ENCODE results near the gene VILL.
A peak's percentile ranks its signal among the peaks of the same experiment; 100 is the strongest.

VILL gene

GRCh38 chr3:38005076-38006020 lies 14.8 kb downstream of the VILL start:
- Histone ChIP-seq H3K36me3 (ENCODE audit: control insufficient read depth, insufficient read depth, low read length) (peaks cover 65% of the 10 kb centered on the region), H3K4me3 (ENCODE audit: insufficient read depth, low read depth, low read length, poor library complexity, severe bottlenecking) (no peak overlapping the region), H3K27ac (ENCODE audit: insufficient read depth, low read length, poor library complexity, severe bottlenecking) (peak overlapping the region; percentile 9), H3K27me3 (replicated peaks; ENCODE audit: control insufficient read depth, insufficient read depth, low read length, poor library complexity, severe bottlenecking) (no peaks in the 10 kb centered on the region), H3K9me3 (ENCODE audit: control insufficient read depth, low read length) (no peaks in the 10 kb centered on the region), H3K4me1 (ENCODE audit: control insufficient read depth, insufficient read depth, low read length, poor library complexity, severe bottlenecking) (peaks cover 2% of the 10 kb centered on the region)
- DNase-seq, result no peak

- Histone ChIP-seq H3K4me1 (ENCODE audit: control insufficient read depth, insufficient read depth, low read length, poor library complexity, severe bottlenecking) (peaks cover 2% of the 10 kb centered on the region), H3K9me3 (ENCODE audit: control insufficient read depth, low read length) (no peaks in the 10 kb centered on the region), H3K27me3 (replicated peaks; ENCODE audit: control insufficient read depth, insufficient read depth, low read length, poor library complexity, severe bottlenecking) (no peaks in the 10 kb centered on the region), H3K36me3 (ENCODE audit: control insufficient read depth, insufficient read depth, low read length) (peaks cover 64% of the 10 kb centered on the region), H3K4me3 (ENCODE audit: insufficient read depth, low read depth, low read length, poor library complexity, severe bottlenecking) (no peak overlapping the region), H3K27ac (ENCODE audit: insufficient read depth, low read length, poor library complexity, severe bottlenecking) (peak overlapping the region; percentile 9)
- no peak for DNase-seq
These were observed 15.4 kb downstream of the VILL start for GRCh38 chr3:38006031-38006430.

- H3K36me3 ChIP-seq (ENCODE audit: control insufficient read depth, insufficient read depth, low read length), result peaks cover 59% of the 10 kb centered on the region
These were observed 15.9 kb downstream of the VILL start for GRCh38 chr3:38006445-38006995.

GRCh38 chr3:38007754-38008090 lies 17.1 kb downstream of the VILL start:
- Histone ChIP-seq H3K27ac (ENCODE audit: insufficient read depth, low read length, poor library complexity, severe bottlenecking) (no peak overlapping the region), H3K36me3 (ENCODE audit: control insufficient read depth, insufficient read depth, low read length) (peaks cover 51% of the 10 kb centered on the region), H3K4me1 (ENCODE audit: control insufficient read depth, insufficient read depth, low read length, poor library complexity, severe bottlenecking) (peaks cover 2% of the 10 kb centered on the region)

More at GRCh38 chr3:38006445-38006995, 15.9 kb downstream of the VILL start:
- Histone ChIP-seq H3K9me3 (ENCODE audit: control insufficient read depth, low read length) (no peaks in the 10 kb centered on the region), H3K4me1 (ENCODE audit: control insufficient read depth, insufficient read depth, low read length, poor library complexity, severe bottlenecking) (peaks cover 2% of the 10 kb centered on the region), H3K4me3 (ENCODE audit: insufficient read depth, low read depth, low read length, poor library complexity, severe bottlenecking) (no peak overlapping the region), H3K27me3 (replicated peaks; ENCODE audit: control insufficient read depth, insufficient read depth, low read length, poor library complexity, severe bottlenecking) (no peaks in the 10 kb centered on the region), H3K27ac (ENCODE audit: insufficient read depth, low read length, poor library complexity, severe bottlenecking) (no peak overlapping the region)
- no peak for DNase-seq

GRCh38 chr3:38008191-38008701 lies 17.7 kb downstream of the VILL start:
- no peak for DNase-seq
- Histone ChIP-seq H3K4me1 (ENCODE audit: control insufficient read depth, insufficient read depth, low read length, poor library complexity, severe bottlenecking) (peaks cover under 1% of the 10 kb centered on the region), H3K27ac (ENCODE audit: insufficient read depth, low read length, poor library complexity, severe bottlenecking) (no peak overlapping the region), H3K4me3 (ENCODE audit: insufficient read depth, low read depth, low read length, poor library complexity, severe bottlenecking) (no peak overlapping the region), H3K9me3 (ENCODE audit: control insufficient read depth, low read length) (no peaks in the 10 kb centered on the region), H3K36me3 (ENCODE audit: control insufficient read depth, insufficient read depth, low read length) (peaks cover 46% of the 10 kb centered on the region), H3K27me3 (replicated peaks; ENCODE audit: control insufficient read depth, insufficient read depth, low read length, poor library complexity, severe bottlenecking) (no peaks in the 10 kb centered on the region)

More at GRCh38 chr3:38007754-38008090, 17.1 kb downstream of the VILL start:
- Histone ChIP-seq H3K9me3 (ENCODE audit: control insufficient read depth, low read length) (no peaks in the 10 kb centered on the region), H3K4me3 (ENCODE audit: insufficient read depth, low read depth, low read length, poor library complexity, severe bottlenecking) (no peak overlapping the region), H3K27me3 (replicated peaks; ENCODE audit: control insufficient read depth, insufficient read depth, low read length, poor library complexity, severe bottlenecking) (no peaks in the 10 kb centered on the region)
- no peak for DNase-seq

GRCh38 chr3:38008971-38009580 lies 18.5 kb downstream of the VILL start:
- Histone ChIP-seq H3K4me3 (ENCODE audit: insufficient read depth, low read depth, low read length, poor library complexity, severe bottlenecking) (no peak overlapping the region), H3K36me3 (ENCODE audit: control insufficient read depth, insufficient read depth, low read length) (peaks cover 45% of the 10 kb centered on the region), H3K4me1 (ENCODE audit: control insufficient read depth, insufficient read depth, low read length, poor library complexity, severe bottlenecking) (no peaks in the 10 kb centered on the region), H3K27ac (ENCODE audit: insufficient read depth, low read length, poor library complexity, severe bottlenecking) (no peak overlapping the region), H3K27me3 (replicated peaks; ENCODE audit: control insufficient read depth, insufficient read depth, low read length, poor library complexity, severe bottlenecking) (no peaks in the 10 kb centered on the region), H3K9me3 (ENCODE audit: control insufficient read depth, low read length) (no peaks in the 10 kb centered on the region)
- no peak for DNase-seq

GRCh38 chr3:38009807-38010591 lies 19.4 kb downstream of the VILL start:
- H3K4me3 ChIP-seq (ENCODE audit: insufficient read depth, low read depth, low read length, poor library complexity, severe bottlenecking), result no peak overlapping the region
- no peak for DNase-seq
- H3K27me3 ChIP-seq (replicated peaks; ENCODE audit: control insufficient read depth, insufficient read depth, low read length, poor library complexity, severe bottlenecking), result no peaks in the 10 kb centered on the region
- no peaks in the 10 kb centered on the region for H3K9me3 ChIP-seq (ENCODE audit: control insufficient read depth, low read length)
- no peaks in the 10 kb centered on the region for H3K4me1 ChIP-seq (ENCODE audit: control insufficient read depth, insufficient read depth, low read length, poor library complexity, severe bottlenecking)
- H3K27ac ChIP-seq (ENCODE audit: insufficient read depth, low read length, poor library complexity, severe bottlenecking), result no peak overlapping the region
- H3K36me3 ChIP-seq (ENCODE audit: control insufficient read depth, insufficient read depth, low read length), result peaks cover 42% of the 10 kb centered on the region

GRCh38 chr3:38011111-38011510 lies 20.5 kb downstream of the VILL start:
- Histone ChIP-seq H3K36me3 (ENCODE audit: control insufficient read depth, insufficient read depth, low read length) (peaks cover 46% of the 10 kb centered on the region), H3K4me1 (ENCODE audit: control insufficient read depth, insufficient read depth, low read length, poor library complexity, severe bottlenecking) (no peaks in the 10 kb centered on the region), H3K4me3 (ENCODE audit: insufficient read depth, low read depth, low read length, poor library complexity, severe bottlenecking) (no peak overlapping the region), H3K9me3 (ENCODE audit: control insufficient read depth, low read length) (peaks cover under 1% of the 10 kb centered on the region), H3K27ac (ENCODE audit: insufficient read depth, low read length, poor library complexity, severe bottlenecking) (no peak overlapping the region), H3K27me3 (replicated peaks; ENCODE audit: control insufficient read depth, insufficient read depth, low read length, poor library complexity, severe bottlenecking) (no peaks in the 10 kb centered on the region)
- no peak for DNase-seq

- DNase-seq, result no peak
- no peaks in the 10 kb centered on the region for H3K4me1 ChIP-seq (ENCODE audit: control insufficient read depth, insufficient read depth, low read length, poor library complexity, severe bottlenecking)
- no peaks in the 10 kb centered on the region for H3K27me3 ChIP-seq (replicated peaks; ENCODE audit: control insufficient read depth, insufficient read depth, low read length, poor library complexity, severe bottlenecking)
- no peak overlapping the region for H3K4me3 ChIP-seq (ENCODE audit: insufficient read depth, low read depth, low read length, poor library complexity, severe bottlenecking)
- peaks cover 4% of the 10 kb centered on the region for H3K9me3 ChIP-seq (ENCODE audit: control insufficient read depth, low read length)
- H3K27ac ChIP-seq (ENCODE audit: insufficient read depth, low read length, poor library complexity, severe bottlenecking), result no peak overlapping the region
- H3K36me3 ChIP-seq (ENCODE audit: control insufficient read depth, insufficient read depth, low read length), result peaks cover 52% of the 10 kb centered on the region
These were observed 24.9 kb downstream of the VILL start for GRCh38 chr3:38015485-38015884.
